Nephron (organoid): ENCODE results near the gene DDX54.
"Not testable (repeated sequence)": the region's sequence is repeated elsewhere in the genome, so short reads cannot be mapped to it uniquely, and the experiment has no call there.

Experiments
- H3K27ac Mint-ChIP-seq, 3 experiments: 2 replicates each; pipeline ENCODE4 v1.8.0; 2020; ENCODE audit warnings: mixed read lengths in 3 of 3, mild to moderate bottlenecking in 2 of 3, moderate library complexity in 1 of 3
- H3K27me3 Mint-ChIP-seq: 2 replicates; pipeline ENCODE4 v1.8.0; 2021; ENCODE audit warnings: low read depth, mild to moderate bottlenecking, moderate library complexity, mixed read lengths
- H3K36me3 Mint-ChIP-seq: 2 replicates; pipeline ENCODE4 v1.8.0; 2020; ENCODE audit warnings: low read depth, mixed read lengths
- H3K4me1 Mint-ChIP-seq: 2 replicates; pipeline ENCODE4 v1.8.0; 2020; ENCODE audit warnings: mixed read lengths
- H3K4me3 Mint-ChIP-seq, 3 experiments: 2 replicates each; pipeline ENCODE4 v1.8.0; 2020; ENCODE audit warnings: mild to moderate bottlenecking in 3 of 3, mixed read lengths in 3 of 3, moderate library complexity in 2 of 3
- H3K9me3 Mint-ChIP-seq: 2 replicates; pipeline ENCODE4 v1.8.0; 2020; ENCODE audit warnings: mixed read lengths
- CTCF ChIP-seq, 3 experiments: fragments of 200-600 bp; sonication (generic); IDR thresholded peaks; one replicate each; pipeline ENCODE4 v1.5.0; 2021; ENCODE audit warnings: antibody characterized with exemption in 3 of 3; ENCODE audit not compliant: unreplicated experiment in 3 of 3

DDX54 gene

GRCh38 chr12:113207613-113208040, 22.3 kb upstream of the DDX54 start:
- no peak for TF ChIP-seq CTCF (IDR thresholded peaks at IDR 0.05; ENCODE audit: unreplicated experiment in 3 of 3)
- no peaks in the 10 kb centered on the region for H3K4me1 Mint-ChIP-seq
- H3K9me3 Mint-ChIP-seq, result no peaks in the 10 kb centered on the region
- no peak overlapping the region for H3K4me3 Mint-ChIP-seq
- no peaks in the 10 kb centered on the region for H3K27me3 Mint-ChIP-seq
- peaks cover 9% of the 10 kb centered on the region for H3K36me3 Mint-ChIP-seq
- H3K27ac Mint-ChIP-seq, result no peak overlapping the region

DNA sequence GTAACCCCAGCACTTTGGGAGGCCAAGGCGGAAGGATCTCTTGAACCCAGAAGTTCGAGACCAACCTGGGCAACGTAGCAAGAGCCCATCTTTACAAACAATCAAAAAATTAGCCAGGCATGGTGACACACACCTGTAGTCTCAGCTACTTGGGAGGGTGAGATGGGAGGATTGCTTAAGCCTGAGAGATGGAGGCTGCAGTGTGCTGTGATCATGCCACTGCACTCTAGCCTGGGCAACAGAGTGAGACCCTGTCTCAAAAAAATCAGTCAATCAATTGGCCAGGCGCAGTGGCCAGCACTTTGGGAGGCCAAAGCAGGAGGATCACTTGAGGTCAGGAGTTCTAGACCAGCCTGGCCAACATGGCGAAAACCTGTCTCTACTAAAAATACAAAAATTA, 21.5 kb upstream of the DDX54 start:
- H3K4me3 Mint-ChIP-seq, H3K27ac Mint-ChIP-seq, H3K4me1 Mint-ChIP-seq, H3K9me3 Mint-ChIP-seq, H3K27me3 Mint-ChIP-seq, H3K36me3 Mint-ChIP-seq: not testable (repeated sequence)

DNA sequence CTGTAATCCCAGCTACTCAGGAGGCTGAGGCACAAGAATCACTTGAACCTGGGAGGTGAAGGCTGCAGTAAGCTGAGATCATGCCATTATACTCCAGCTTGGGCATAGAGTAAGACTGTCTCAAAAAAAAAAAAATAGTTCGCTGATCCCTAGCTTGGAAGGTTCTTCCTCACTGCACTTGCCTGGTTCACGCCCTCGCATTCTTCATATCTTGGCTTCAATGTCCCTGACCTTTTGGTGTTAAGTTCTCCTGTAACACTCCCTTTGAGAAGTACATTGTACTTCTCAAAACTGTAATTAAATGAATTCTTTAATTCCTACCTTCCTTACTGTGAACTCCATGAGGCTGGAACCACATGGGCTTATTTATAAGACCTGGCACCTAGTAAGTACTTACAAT, 19.5 kb upstream of the DDX54 start:
- peak overlapping the region in 2 of 3 experiments; percentile 8 to 93 for H3K27ac Mint-ChIP-seq
- H3K4me1 Mint-ChIP-seq, result no peaks in the 10 kb centered on the region
- no peaks in the 10 kb centered on the region for H3K9me3 Mint-ChIP-seq
- H3K4me3 Mint-ChIP-seq, result no peak overlapping the region
- TF ChIP-seq CTCF (IDR thresholded peaks at IDR 0.05; ENCODE audit: unreplicated experiment in 3 of 3), result no peak
- peaks cover 9% of the 10 kb centered on the region for H3K36me3 Mint-ChIP-seq
- no peaks in the 10 kb centered on the region for H3K27me3 Mint-ChIP-seq

GRCh38 chr12:113203852-113204760, 18.8 kb upstream of the DDX54 start:
- Mint-ChIP-seq H3K4me3 (no peak overlapping the region), H3K36me3 (peaks cover 9% of the 10 kb centered on the region), H3K4me1 (no peaks in the 10 kb centered on the region), H3K9me3 (no peaks in the 10 kb centered on the region), H3K27me3 (no peaks in the 10 kb centered on the region), H3K27ac (peak overlapping the region in 2 of 3 experiments; percentile 8 to 93)
- no peak for TF ChIP-seq CTCF (IDR thresholded peaks at IDR 0.05; ENCODE audit: unreplicated experiment in 3 of 3)

DNA sequence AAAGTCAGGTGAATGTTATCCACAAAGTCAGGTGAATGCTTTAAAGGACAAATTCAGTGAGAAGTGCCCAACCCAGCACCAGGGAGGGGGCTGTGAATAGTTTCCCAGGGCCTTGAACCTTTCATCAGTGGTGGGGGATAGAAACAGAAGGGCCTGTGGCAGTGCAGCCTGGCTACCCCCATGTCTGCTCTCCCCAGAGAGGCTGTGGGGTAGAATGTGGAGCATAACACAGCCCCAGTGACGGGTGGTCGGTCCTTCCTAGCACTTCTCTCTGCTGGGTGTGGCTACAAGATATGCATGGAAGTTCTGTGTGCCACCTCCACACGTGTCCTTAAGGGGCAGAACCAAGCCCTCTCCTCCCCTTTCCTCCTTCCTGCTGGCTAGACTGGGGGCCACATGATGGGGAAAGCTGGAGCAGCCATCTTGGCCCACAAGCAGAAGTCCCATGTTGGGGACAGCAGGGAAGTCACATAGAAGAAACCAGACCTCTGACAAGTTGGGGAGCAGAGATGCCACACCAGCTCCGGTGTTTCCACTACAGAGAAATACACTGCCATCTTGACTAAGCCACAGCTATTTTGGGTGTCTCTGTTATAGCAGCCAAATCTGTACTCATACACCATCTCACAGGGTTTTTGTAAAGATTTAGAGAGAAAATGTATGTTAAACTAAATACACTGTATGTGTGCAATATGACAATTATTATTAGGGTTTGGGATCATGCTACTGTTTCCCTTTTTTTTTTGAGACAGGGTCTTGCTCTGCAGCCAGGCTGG, 17.2 kb upstream of the DDX54 start:
- no peak for TF ChIP-seq CTCF (IDR thresholded peaks at IDR 0.05; ENCODE audit: unreplicated experiment in 3 of 3)
- H3K4me1 Mint-ChIP-seq, result no peaks in the 10 kb centered on the region
- H3K9me3 Mint-ChIP-seq, result no peaks in the 10 kb centered on the region
- H3K4me3 Mint-ChIP-seq, result no peak overlapping the region
- H3K27ac Mint-ChIP-seq, result no peak overlapping the region
- H3K36me3 Mint-ChIP-seq, result peaks cover 12% of the 10 kb centered on the region
- no peaks in the 10 kb centered on the region for H3K27me3 Mint-ChIP-seq
